ENCODE results near the gene MED13L. TPM values are rescaled to one million over a fixed set of nuclear protein-coding genes. Genes with fewer than 3 reads are reported as not detected.

The MED13L gene
- total RNA-seq, result 10 to 100 TPM; 55.0 to 64.1 TPM

- DNase-seq (ENCODE audit: low spot score), result peak; percentile 88
- TF ChIP-seq CTCF (IDR thresholded peaks at IDR 0.05), result peak; percentile 55 to 57
- no peaks in the 10 kb centered on the region for H3K27me3 ChIP-seq
- no peaks in the 10 kb centered on the region for H3K36me3 ChIP-seq
- peaks cover 0 to 38% of the 10 kb centered on the region in 2 donors for H3K4me1 ChIP-seq
- H3K9me3 ChIP-seq, result no peaks in the 10 kb centered on the region
- H3K27ac ChIP-seq, result peak within 1 kb of the TSS; percentile 86 to 93
- peak within 1 kb of the TSS; percentile 69 to 80 for H3K4me3 ChIP-seq
Measured at GRCh38 chr12:116277467-116278278, at the start of gene MED13L. TSS of gene MED13L (minus strand) at chr12:116277693. CDS start at chr12:116277131, 562 bp downstream.

- Histone ChIP-seq H3K4me3 (no peak overlapping the region), H3K27ac (no peak overlapping the region)
- no peak for DNase-seq (ENCODE audit: low spot score)
Measured at GRCh38 chr12:116325336-116325664, 47.8 kb upstream of the MED13L start.

GRCh38 chr12:116324654-116325335 is 47.3 kb upstream of the MED13L start:
- Histone ChIP-seq H3K9me3 (no peaks in the 10 kb centered on the region), H3K27ac (no peak overlapping the region), H3K4me1 (peaks cover 0 to 15% of the 10 kb centered on the region in 2 donors), H3K27me3 (no peaks in the 10 kb centered on the region), H3K4me3 (no peak overlapping the region), H3K36me3 (no peaks in the 10 kb centered on the region)
- no peak for DNase-seq (ENCODE audit: low spot score)
- TF ChIP-seq CTCF (IDR thresholded peaks at IDR 0.05), result no peak

More at GRCh38 chr12:116325336-116325664, 47.8 kb upstream of the MED13L start:
- no peaks in the 10 kb centered on the region for H3K9me3 ChIP-seq
- no peaks in the 10 kb centered on the region for H3K36me3 ChIP-seq
- no peaks in the 10 kb centered on the region for H3K27me3 ChIP-seq
- no peak for TF ChIP-seq CTCF (IDR thresholded peaks at IDR 0.05)
- peaks cover 0 to 10% of the 10 kb centered on the region in 2 donors for H3K4me1 ChIP-seq

- H3K27ac ChIP-seq, result no peak overlapping the region
- no peak for TF ChIP-seq CTCF (IDR thresholded peaks at IDR 0.05)
- no peak overlapping the region for H3K4me3 ChIP-seq
- H3K36me3 ChIP-seq, result no peaks in the 10 kb centered on the region
- no peak for DNase-seq (ENCODE audit: low spot score)
- H3K4me1 ChIP-seq, result peaks cover 0 to 26% of the 10 kb centered on the region in 2 donors
- H3K9me3 ChIP-seq, result no peaks in the 10 kb centered on the region
- H3K27me3 ChIP-seq, result no peaks in the 10 kb centered on the region
Measured at GRCh38 chr12:116323406-116324386, 46.2 kb upstream of the MED13L start.

- Histone ChIP-seq H3K4me3 (no peak overlapping the region), H3K9me3 (no peaks in the 10 kb centered on the region), H3K27me3 (no peaks in the 10 kb centered on the region), H3K4me1 (peaks cover 0 to 32% of the 10 kb centered on the region in 2 donors), H3K27ac (no peak overlapping the region), H3K36me3 (no peaks in the 10 kb centered on the region)
- no peak for DNase-seq (ENCODE audit: low spot score)
- TF ChIP-seq CTCF (IDR thresholded peaks at IDR 0.05), result no peak
Measured at GRCh38 chr12:116321913-116322312, 44.4 kb upstream of the MED13L start.

Data from right atrium auricular region (tissue), 2 donors.